ENCODE results near the gene ALKAL2.

- TF ChIP-seq HDAC2 (IDR thresholded peaks at IDR 0.05) (no peak), CTCF (IDR thresholded peaks at IDR 0.05 in 2 of 3, conservative IDR thresholded peaks at IDR 0.05 in 1 of 3; ENCODE audit: control insufficient read depth in 2 of 3, extremely low read depth in 1 of 3, insufficient read depth in 1 of 3, low read depth in 3 of 3, low read length in 3 of 3) (no peak), BCL3 (IDR thresholded peaks at IDR 0.05; ENCODE audit: borderline replicate concordance, insufficient read depth, low read depth, low read length, poor library complexity, severe bottlenecking) (no peak), MAX (IDR thresholded peaks at IDR 0.05; ENCODE audit: low read depth, low read length) (no peak), FOXM1 (IDR thresholded peaks at IDR 0.05; ENCODE audit: low read depth, low read length) (no peak), POLR2A (IDR thresholded peaks at IDR 0.05; ENCODE audit: low read depth, low read length) (no peak), CREM (IDR thresholded peaks at IDR 0.05; ENCODE audit: low read depth) (no peak)
These were observed 30.5 kb downstream of the ALKAL2 start for GRCh38 chr2:257429-257828.

All from GM12878 (cell line).